Skeletal muscle satellite cell (primary cell): ENCODE data around the gene COX8A.
"Not testable (repeated sequence)": the region's sequence is repeated elsewhere in the genome, so short reads cannot be mapped to it uniquely, and the experiment has no call there.

Experiments
- H3K27me3 ChIP-seq: 2 replicates; pipeline ENCODE4 v1.7.0; 2013; ENCODE audit warnings: low read length; ENCODE audit not compliant: control insufficient read depth, insufficient read depth
- H3K36me3 ChIP-seq: 2 replicates; pipeline ENCODE4 v1.7.0; 2013; ENCODE audit warnings: mild to moderate bottlenecking, control low read depth, low read length; ENCODE audit not compliant: insufficient read depth
- H3K4me1 ChIP-seq: 2 replicates; pipeline ENCODE4 v1.7.0; 2013; ENCODE audit warnings: low read length; ENCODE audit not compliant: control insufficient read depth, insufficient read depth
- H3K4me2 ChIP-seq: 2 replicates; pipeline ENCODE4 v1.7.0; 2013; ENCODE audit warnings: mild to moderate bottlenecking, low read length
- H3K4me3 ChIP-seq: 2 replicates; pipeline ENCODE4 v1.7.0; 2013; ENCODE audit warnings: low read length
- H3K9ac ChIP-seq: 2 replicates; pipeline ENCODE4 v1.7.0; 2013; ENCODE audit warnings: mild to moderate bottlenecking, low read depth, low read length, moderate library complexity
- H3K9me3 ChIP-seq: replicated peaks from 2 replicates; pipeline ENCODE4 v1.7.0; 2013; ENCODE audit warnings: mild to moderate bottlenecking, control low read depth, low read length

The COX8A gene

GRCh38 chr11:63973912-63974258 is 535 bp upstream of the COX8A start:
- not testable (repeated sequence) for H3K27me3 ChIP-seq, H3K9ac ChIP-seq, H3K9me3 ChIP-seq
- H3K36me3 ChIP-seq, result peaks cover 13% of the 10 kb centered on the region
- peaks cover 18% of the 10 kb centered on the region for H3K4me1 ChIP-seq
- peak overlapping the region; percentile 65 for H3K4me2 ChIP-seq
- peak overlapping the region; percentile 50 for H3K4me3 ChIP-seq

GRCh38 chr11:63978551-63979239 is 4.3 kb downstream of the COX8A start:
- Histone ChIP-seq H3K9ac (no peak overlapping the region), H3K27me3 (no peaks in the 10 kb centered on the region), H3K4me2 (no peak overlapping the region), H3K36me3 (peaks cover 18% of the 10 kb centered on the region), H3K4me3 (no peak overlapping the region), H3K4me1 (peaks cover 24% of the 10 kb centered on the region), H3K9me3 (no peaks in the 10 kb centered on the region)

- H3K36me3 ChIP-seq, result peaks cover 18% of the 10 kb centered on the region
- H3K4me2 ChIP-seq, result no peak overlapping the region
- peaks cover 24% of the 10 kb centered on the region for H3K4me1 ChIP-seq
- H3K4me3 ChIP-seq, result no peak overlapping the region
- no peaks in the 10 kb centered on the region for H3K9me3 ChIP-seq
- H3K9ac ChIP-seq, result no peak overlapping the region
- no peaks in the 10 kb centered on the region for H3K27me3 ChIP-seq
Measured at GRCh38 chr11:63979426-63979825, 5.0 kb downstream of the COX8A start.

- Histone ChIP-seq H3K36me3 (peaks cover 18% of the 10 kb centered on the region), H3K27me3 (no peaks in the 10 kb centered on the region), H3K4me1 (peaks cover 26% of the 10 kb centered on the region)
Measured at GRCh38 chr11:63985812-63986155, 11.4 kb downstream of the COX8A start.

DNA sequence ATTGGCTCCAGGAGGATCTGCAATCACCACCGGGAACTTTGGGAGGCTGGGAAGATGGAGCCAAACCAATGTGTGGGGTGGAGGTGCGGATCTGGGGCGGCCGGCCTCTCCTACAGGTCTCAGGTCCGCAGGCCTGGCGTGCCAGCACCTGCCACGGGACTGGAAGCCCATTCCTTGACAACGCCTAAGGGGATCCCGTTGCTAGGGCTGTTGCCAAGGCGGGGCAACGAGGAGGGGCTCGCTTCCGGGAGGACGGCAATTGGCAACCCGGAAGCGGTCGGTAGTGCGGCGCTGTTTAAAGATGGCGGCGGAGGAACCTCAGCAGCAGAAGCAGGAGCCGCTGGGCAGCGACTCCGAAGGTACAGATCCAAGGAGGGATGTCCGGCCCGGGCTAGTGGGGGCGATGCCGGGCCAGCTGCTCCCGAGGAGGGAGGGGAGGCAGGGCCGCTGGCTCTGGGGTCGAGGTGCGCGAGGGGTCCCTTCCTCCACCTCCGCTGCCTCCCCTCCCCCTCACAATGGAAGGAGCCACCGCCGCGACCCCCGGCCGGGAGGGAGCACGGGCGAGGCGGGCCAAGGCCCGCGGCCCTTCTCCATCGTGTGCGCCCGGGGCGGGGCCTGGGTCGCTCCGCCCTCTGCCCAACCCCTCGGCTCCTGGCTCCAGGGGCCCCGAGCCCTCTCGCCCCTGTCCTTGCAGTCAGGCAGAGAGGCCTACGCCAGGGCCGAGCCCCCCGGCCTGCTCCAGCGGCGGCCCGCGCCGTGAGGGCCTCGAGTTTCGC is 11.9 kb downstream of the COX8A start, which contains the start of gene OTUB1:
Gene OTUB1, plus strand, starts transcription at position 283 of the 776 bp plus-strand sequence. Its CDS starts 19 bp downstream, at position 302.
- peak within 1 kb of the TSS; percentile 98 for H3K9ac ChIP-seq
- peaks cover 23% of the 10 kb centered on the region for H3K36me3 ChIP-seq
- H3K4me1 ChIP-seq, result peaks cover 26% of the 10 kb centered on the region
- H3K27me3 ChIP-seq, result no peaks in the 10 kb centered on the region
- peak within 1 kb of the TSS; percentile 97 for H3K4me3 ChIP-seq
- H3K4me2 ChIP-seq, result peak within 1 kb of the TSS; percentile 93
- no peaks in the 10 kb centered on the region for H3K9me3 ChIP-seq

More at GRCh38 chr11:63985812-63986155, 11.4 kb downstream of the COX8A start:
- H3K4me3 ChIP-seq, result peak overlapping the region; percentile 97
- peak overlapping the region; percentile 98 for H3K9ac ChIP-seq
- peak overlapping the region; percentile 93 for H3K4me2 ChIP-seq
- no peaks in the 10 kb centered on the region for H3K9me3 ChIP-seq

DNA sequence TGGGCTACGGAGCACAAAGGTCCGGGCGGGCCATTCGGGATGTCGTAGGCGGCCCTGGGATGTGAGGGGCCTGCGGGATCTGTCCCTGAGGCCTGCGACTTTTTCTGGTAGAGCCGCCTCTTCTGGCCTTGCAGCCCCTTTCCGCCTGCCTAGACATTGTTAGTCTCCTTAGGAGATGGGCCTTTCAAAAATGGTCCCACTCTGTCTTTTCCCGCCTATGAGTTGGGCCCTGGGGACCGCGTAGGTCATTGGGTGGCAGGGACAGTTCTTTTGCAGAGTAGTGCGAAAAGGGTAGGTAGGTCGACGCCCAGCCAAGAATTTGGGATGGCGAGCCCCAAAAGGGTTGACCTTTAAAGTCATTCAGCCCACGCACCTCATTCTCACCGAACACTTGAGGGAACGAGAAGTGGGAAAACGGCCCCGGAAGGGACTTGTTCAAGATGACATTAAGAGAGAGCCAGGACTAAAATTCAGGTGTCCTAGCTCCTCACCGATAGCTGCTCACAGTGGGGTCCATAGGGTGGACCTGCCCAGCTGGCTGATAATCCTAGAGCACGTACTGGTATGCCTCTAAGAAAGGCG is 12.6 kb downstream of the COX8A start:
- peak overlapping the region; percentile 98 for H3K9ac ChIP-seq
- H3K36me3 ChIP-seq, result peaks cover 28% of the 10 kb centered on the region
- H3K4me3 ChIP-seq, result peak overlapping the region; percentile 97
- H3K27me3 ChIP-seq, result no peaks in the 10 kb centered on the region
- H3K4me1 ChIP-seq, result peaks cover 25% of the 10 kb centered on the region
- peak overlapping the region; percentile 93 for H3K4me2 ChIP-seq
- no peaks in the 10 kb centered on the region for H3K9me3 ChIP-seq

- H3K36me3 ChIP-seq, result peaks cover 39% of the 10 kb centered on the region
- no peak overlapping the region for H3K4me2 ChIP-seq
- H3K9ac ChIP-seq, result no peak overlapping the region
- H3K27me3 ChIP-seq, result no peaks in the 10 kb centered on the region
- no peak overlapping the region for H3K4me3 ChIP-seq
- peaks cover 12% of the 10 kb centered on the region for H3K4me1 ChIP-seq
- no peaks in the 10 kb centered on the region for H3K9me3 ChIP-seq
Measured at GRCh38 chr11:63991558-63991957, 17.1 kb downstream of the COX8A start.

DNA sequence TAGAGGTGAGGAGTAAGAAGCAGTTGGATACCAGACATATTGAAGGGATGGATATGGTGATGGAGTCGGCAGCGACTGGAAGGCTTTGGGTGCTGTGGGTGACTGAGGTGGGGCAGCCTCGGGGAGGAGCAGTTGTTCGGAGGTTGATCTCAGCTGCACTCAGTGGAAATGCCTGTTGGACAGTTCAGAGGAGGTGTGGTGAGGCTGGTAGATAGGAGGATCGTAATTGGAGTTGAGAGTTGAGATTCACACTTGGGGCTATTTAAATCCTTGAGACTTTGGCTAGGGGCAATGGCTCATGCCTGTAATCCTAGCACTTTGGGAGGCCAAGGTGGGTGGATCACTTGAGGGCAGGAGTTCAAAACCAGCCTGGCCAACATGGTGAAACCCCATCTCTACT is 18.7 kb downstream of the COX8A start:
- no peak overlapping the region for H3K4me3 ChIP-seq
- H3K9me3 ChIP-seq, result no peaks in the 10 kb centered on the region
- H3K27me3 ChIP-seq, result no peaks in the 10 kb centered on the region
- peaks cover 53% of the 10 kb centered on the region for H3K36me3 ChIP-seq
- H3K4me2 ChIP-seq, result no peak overlapping the region
- H3K9ac ChIP-seq, result no peak overlapping the region
- no peaks in the 10 kb centered on the region for H3K4me1 ChIP-seq

DNA sequence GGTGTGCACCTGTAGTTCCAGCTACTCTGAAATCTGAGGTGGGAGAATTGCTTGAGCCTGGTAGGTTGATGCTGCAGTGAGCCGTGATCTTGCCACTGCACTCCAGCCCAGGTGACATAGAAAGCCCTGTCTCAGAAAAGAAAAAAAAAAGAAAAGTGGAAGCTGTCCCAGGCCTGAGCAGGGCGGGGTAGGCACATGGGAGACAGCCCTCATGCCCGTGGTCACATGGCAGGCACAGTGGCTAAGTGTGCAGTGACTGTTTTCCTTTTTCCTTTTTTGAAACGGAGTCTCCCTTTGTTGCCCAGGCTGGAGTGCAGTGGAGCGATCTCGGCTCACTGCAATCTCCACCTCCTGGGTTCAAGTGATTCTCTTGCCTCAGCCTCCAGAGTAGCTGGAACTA is 19.6 kb downstream of the COX8A start:
- Histone ChIP-seq H3K4me1 (no peaks in the 10 kb centered on the region), H3K9me3 (no peaks in the 10 kb centered on the region), H3K4me2 (no peak overlapping the region), H3K9ac (no peak overlapping the region), H3K4me3 (no peak overlapping the region), H3K27me3 (no peaks in the 10 kb centered on the region), H3K36me3 (peaks cover 50% of the 10 kb centered on the region)

DNA sequence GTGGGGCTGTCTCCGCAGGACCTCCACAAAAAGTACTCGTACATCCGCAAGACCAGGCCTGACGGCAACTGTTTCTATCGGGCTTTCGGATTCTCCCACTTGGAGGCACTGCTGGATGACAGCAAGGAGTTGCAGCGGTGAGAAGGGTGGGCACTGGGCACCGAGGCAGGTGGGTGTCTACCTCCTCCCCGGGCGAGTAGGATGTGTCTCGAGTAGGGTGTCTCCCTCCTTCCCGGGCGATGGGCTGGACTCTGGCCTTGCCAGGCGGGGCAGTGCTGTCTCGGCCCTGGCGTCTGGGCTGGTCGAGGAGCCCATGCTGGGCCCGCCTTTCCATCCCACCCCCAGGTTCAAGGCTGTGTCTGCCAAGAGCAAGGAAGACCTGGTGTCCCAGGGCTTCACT is 22.1 kb downstream of the COX8A start:
- H3K4me1 ChIP-seq, result no peaks in the 10 kb centered on the region
- H3K36me3 ChIP-seq, result peaks cover 39% of the 10 kb centered on the region
- H3K4me2 ChIP-seq, result no peak overlapping the region
- H3K27me3 ChIP-seq, result no peaks in the 10 kb centered on the region
- no peak overlapping the region for H3K9ac ChIP-seq
- H3K9me3 ChIP-seq, result no peaks in the 10 kb centered on the region
- no peak overlapping the region for H3K4me3 ChIP-seq

DNA sequence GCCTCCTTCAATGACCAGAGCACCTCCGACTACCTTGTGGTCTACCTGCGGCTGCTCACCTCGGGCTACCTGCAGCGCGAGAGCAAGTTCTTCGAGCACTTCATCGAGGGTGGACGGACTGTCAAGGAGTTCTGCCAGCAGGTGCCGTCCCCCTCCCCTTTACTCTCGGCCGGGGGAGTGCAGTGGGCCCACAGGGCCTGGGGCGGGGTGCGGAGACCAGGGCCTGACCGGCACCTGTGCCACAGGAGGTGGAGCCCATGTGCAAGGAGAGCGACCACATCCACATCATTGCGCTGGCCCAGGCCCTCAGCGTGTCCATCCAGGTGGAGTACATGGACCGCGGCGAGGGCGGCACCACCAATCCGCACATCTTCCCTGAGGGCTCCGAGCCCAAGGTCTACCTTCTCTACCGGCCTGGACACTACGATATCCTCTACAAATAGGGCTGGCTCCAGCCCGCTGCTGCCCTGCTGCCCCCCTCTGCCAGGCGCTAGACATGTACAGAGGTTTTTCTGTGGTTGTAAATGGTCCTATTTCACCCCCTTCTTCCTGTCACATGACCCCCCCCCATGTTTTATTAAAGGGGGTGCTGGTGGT is 22.8 kb downstream of the COX8A start:
- Histone ChIP-seq H3K9me3 (no peaks in the 10 kb centered on the region), H3K27me3 (no peaks in the 10 kb centered on the region), H3K9ac (no peak overlapping the region), H3K4me2 (no peak overlapping the region), H3K4me1 (peaks cover 4% of the 10 kb centered on the region), H3K36me3 (peaks cover 38% of the 10 kb centered on the region), H3K4me3 (no peak overlapping the region)
